WI38 (cell line): ENCODE measurements around the gene AREL1.
A peak's percentile ranks its signal among the peaks of the same experiment; 100 is the strongest.

Source experiments
- H3K4me3 ChIP-seq: 2 replicates; pipeline ENCODE4 v1.5.1; 2011; ENCODE audit warnings: low read depth, mild to moderate bottlenecking, control low read depth, low read length
- TF ChIP-seq, protein P1 (sequence below): IDR thresholded peaks from 2 replicates; pipeline ENCODE4 v1.5.1; 2012; ENCODE audit warnings: low read depth, mild to moderate bottlenecking, control low read depth, low read length

The AREL1 gene

DNA sequence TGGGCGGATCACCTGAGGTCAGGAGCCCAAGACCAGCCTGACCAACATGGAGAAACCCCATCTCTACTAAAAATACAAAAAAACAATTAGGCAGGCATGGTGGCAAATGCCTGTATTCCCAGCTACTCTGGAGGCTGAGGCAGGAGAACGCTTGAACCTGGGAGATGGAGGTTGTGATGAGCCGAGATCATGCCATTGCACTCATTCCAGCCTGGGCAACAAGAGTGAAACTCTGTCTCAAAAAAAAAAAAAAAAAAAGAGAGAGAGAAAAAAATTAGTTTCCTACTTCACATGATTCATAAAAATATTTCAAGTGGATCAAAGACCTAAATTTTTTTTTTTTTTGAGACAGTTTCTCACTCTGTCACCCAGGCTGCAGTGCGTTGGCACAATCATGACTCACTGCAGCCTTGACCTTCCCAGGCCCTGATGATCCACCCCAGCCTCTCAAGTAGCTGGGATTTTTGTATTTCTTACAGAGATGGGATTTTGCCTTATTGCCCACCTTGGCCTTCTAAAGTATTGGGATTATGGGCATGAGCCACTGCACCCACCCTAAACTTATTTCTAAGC lies 25.0 kb upstream of the AREL1 start:
- TF ChIP-seq, protein P1, sequence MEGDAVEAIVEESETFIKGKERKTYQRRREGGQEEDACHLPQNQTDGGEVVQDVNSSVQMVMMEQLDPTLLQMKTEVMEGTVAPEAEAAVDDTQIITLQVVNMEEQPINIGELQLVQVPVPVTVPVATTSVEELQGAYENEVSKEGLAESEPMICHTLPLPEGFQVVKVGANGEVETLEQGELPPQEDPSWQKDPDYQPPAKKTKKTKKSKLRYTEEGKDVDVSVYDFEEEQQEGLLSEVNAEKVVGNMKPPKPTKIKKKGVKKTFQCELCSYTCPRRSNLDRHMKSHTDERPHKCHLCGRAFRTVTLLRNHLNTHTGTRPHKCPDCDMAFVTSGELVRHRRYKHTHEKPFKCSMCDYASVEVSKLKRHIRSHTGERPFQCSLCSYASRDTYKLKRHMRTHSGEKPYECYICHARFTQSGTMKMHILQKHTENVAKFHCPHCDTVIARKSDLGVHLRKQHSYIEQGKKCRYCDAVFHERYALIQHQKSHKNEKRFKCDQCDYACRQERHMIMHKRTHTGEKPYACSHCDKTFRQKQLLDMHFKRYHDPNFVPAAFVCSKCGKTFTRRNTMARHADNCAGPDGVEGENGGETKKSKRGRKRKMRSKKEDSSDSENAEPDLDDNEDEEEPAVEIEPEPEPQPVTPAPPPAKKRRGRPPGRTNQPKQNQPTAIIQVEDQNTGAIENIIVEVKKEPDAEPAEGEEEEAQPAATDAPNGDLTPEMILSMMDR, result no peak
- H3K4me3 ChIP-seq, result no peak overlapping the region

- TF ChIP-seq, protein P1, result no peak
- no peak overlapping the region for H3K4me3 ChIP-seq
Observed at GRCh38 chr14:74735125-74735524, 22.2 kb upstream of the AREL1 start.

DNA sequence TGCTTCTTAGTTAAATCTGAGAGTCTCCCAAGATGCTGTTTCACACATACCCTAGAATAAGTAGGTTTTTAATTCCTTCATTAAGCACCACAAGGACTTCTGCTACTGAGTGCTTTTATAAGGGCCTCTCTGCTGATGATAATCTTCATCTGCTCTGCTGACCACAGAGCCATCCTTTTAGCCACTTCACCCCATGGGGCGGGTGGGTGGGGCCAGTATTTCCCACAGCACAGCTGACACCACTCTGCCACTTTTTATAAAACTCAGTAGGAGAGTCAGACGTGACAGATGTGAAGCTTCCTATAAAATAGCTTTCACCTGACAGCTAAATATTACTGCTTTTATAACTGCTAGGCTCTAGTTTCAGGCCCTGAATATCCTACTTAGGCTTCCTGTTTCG lies 20.3 kb upstream of the AREL1 start:
- no peak overlapping the region for H3K4me3 ChIP-seq
- TF ChIP-seq, protein P1, result no peak

DNA sequence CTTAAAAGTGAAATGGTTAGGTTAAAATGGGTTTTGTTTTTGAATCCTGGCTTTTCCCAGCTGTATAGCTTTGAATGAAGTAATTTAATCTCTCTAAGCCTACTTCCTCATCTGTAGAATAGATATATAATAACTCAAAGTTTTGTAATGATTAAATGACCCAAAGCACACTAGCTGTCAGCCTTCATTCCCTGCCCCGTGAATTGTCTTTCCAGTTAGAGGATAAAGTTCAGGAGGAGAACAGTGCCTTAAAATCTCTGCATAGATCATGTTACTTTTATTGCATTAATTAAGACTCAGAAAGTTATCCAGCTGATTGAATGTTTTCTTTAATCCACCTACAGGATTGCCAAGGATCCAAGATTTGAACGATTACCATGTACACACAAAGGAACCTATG lies 19.5 kb upstream of the AREL1 start:
- H3K4me3 ChIP-seq, result no peak overlapping the region
- TF ChIP-seq, protein P1, result no peak

DNA sequence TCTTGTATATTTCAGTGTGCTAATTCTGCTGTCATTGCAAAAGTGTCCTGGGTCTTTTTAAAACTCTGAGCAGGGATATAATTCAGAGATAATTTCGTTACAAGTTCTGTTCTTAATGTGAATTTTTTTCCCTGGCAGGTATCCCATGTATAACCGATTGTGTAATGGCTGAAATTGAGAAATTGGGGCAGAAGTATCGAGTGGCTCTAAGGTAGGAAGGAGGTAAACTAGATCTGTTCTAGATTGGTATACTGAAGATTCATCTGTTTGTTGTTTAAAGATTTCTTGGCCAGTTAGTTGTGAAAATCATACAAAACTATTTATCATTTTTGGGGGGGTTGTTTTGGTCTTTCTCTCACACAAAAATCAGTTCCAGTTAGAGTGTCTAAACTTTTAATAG lies 10.3 kb upstream of the AREL1 start:
- H3K4me3 ChIP-seq, result no peak overlapping the region
- TF ChIP-seq, protein P1, result no peak

DNA sequence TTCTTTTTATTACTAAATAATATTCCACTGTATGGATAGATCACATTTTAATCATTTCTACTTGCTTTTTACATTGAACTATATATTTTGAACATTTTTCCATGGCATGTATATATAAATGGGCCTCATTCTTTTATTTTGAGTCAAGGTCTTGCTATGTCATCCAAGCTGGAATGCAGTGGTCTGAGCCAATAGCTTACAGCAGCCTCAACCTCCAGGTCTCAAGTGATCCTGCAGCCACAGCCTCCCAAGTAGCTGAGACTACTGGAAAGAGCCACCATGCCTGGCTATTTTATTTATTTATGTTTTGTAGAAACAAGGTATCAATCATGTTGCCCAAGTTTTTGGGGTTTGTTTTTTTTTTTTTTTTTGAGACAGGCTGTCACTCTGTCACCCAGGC lies 7.6 kb upstream of the AREL1 start:
- TF ChIP-seq, protein P1, result no peak
- H3K4me3 ChIP-seq, result no peak overlapping the region

GRCh38 chr14:74713395-74713735 lies 485 bp upstream of the AREL1 start:
- TF ChIP-seq, protein P1, result no peak
- H3K4me3 ChIP-seq, result peak overlapping the region; percentile 100
